SK-N-SH (cell line): ENCODE measurements around the gene DCLRE1B. TPM values are rescaled to one million over a fixed set of nuclear protein-coding genes. Genes with fewer than 3 reads are reported as not detected.

Experiments
- CTCF ChIA-PET: fragments of 300-600, 350-600 bp; formaldehyde crosslinking; extraction: SDS; loops from one replicate; lab custom pipeline; 2021; lab: Yijun Ruan, JAX
- POLR2A ChIA-PET: fragments of 350-600 bp; sonication (Branson Sonifier 250); formaldehyde crosslinking; extraction: SDS; loops from one replicate; lab custom pipeline; 2020; ENCODE audit warnings: antibody characterized with exemption, inconsistent platforms; lab: Yijun Ruan, JAX
- DNase-seq: peaks from one replicate; pipeline ENCODE4 v3.0.0; 2012
- H2AFZ ChIP-seq: fragments of 200-600 bp; sonication (generic); 2 replicates; pipeline ENCODE4 v1.8.1; 2016; ENCODE audit warnings: antibody characterized with exemption, mild to moderate bottlenecking, low read depth
- H3F3A ChIP-seq: fragments of 200-600 bp; sonication (generic); replicated peaks from 2 replicates; pipeline ENCODE3; 2016; ENCODE audit warnings: antibody characterized with exemption, mild to moderate bottlenecking; ENCODE audit not compliant: insufficient read depth
- H3K27ac ChIP-seq, 2 experiments: fragments of 200-500 bp in 1 of 2; fragments of 200-600 bp in 1 of 2; sonication (Bioruptor generic) in 1 of 2; sonication (generic), shearing (Covaris generic) in 1 of 2; 2 replicates each; pipeline versions ENCODE4 v1.5.1 to v1.6.1; 2014 to 2016; ENCODE audit warnings: low read depth in 2 of 2, inconsistent platforms in 1 of 2, low read length in 1 of 2, mild to moderate bottlenecking in 1 of 2, mixed read lengths in 1 of 2
- H3K27me3 ChIP-seq: fragments of 200-600 bp; sonication (generic), shearing (Covaris generic); 2 replicates; pipeline ENCODE4 v1.6.1; 2016; ENCODE audit warnings: mixed run types; ENCODE audit not compliant: insufficient read depth
- H3K36me3 ChIP-seq, 2 experiments: fragments of 200-500 bp in 1 of 2; fragments of 200-600 bp in 1 of 2; sonication (Bioruptor generic) in 1 of 2; sonication (generic) in 1 of 2; replicated peaks in 1 of 2; 2 replicates each; pipeline versions ENCODE3 to v1.5.1; 2014 to 2016; ENCODE audit warnings: low read length in 1 of 2, mild to moderate bottlenecking in 1 of 2; ENCODE audit not compliant: insufficient read depth in 2 of 2, control insufficient read depth in 1 of 2
- H3K4me1 ChIP-seq, 2 experiments: fragments of 200-500 bp in 1 of 2; fragments of 200-600 bp in 1 of 2; sonication (Bioruptor generic) in 1 of 2; sonication (generic), shearing (Covaris generic) in 1 of 2; 2 replicates each; pipeline versions ENCODE4 v1.5.1 to v1.6.1; 2014 to 2016; ENCODE audit warnings: low read depth in 1 of 2, low read length in 1 of 2, mixed run types in 1 of 2; ENCODE audit not compliant: insufficient read depth in 2 of 2, control insufficient read depth in 1 of 2
- H3K4me2 ChIP-seq: fragments of 200-600 bp; sonication (generic), shearing (Covaris generic); 2 replicates; pipeline ENCODE4 v1.6.1; 2017; ENCODE audit warnings: mixed run types
- H3K4me3 ChIP-seq, 2 experiments: fragments of 200-500 bp in 1 of 2; fragments of 200-600 bp in 1 of 2; sonication (Bioruptor generic) in 1 of 2; sonication (generic), shearing (Covaris generic) in 1 of 2; 2 replicates each; pipeline versions ENCODE4 v1.5.1 to v1.8.1; 2014 to 2016; ENCODE audit warnings: low read depth in 2 of 2, inconsistent platforms in 1 of 2, low read length in 1 of 2, mild to moderate bottlenecking in 1 of 2, mixed read lengths in 1 of 2, moderate library complexity in 1 of 2
- H3K79me2 ChIP-seq: fragments of 200-600 bp; sonication (generic); 2 replicates; pipeline ENCODE4 v1.8.1; 2017; ENCODE audit warnings: mild to moderate bottlenecking; ENCODE audit not compliant: insufficient read depth
- H3K9ac ChIP-seq: fragments of 200-600 bp; sonication (generic); 2 replicates; pipeline ENCODE4 v1.6.1; 2017; ENCODE audit warnings: mixed run types
- H3K9me2 ChIP-seq: fragments of 200-600 bp; sonication (generic); 2 replicates; pipeline ENCODE4 v1.6.1; 2017; ENCODE audit warnings: mixed run types
- H3K9me3 ChIP-seq: fragments of 200-600 bp; sonication (generic); 2 replicates; pipeline ENCODE4 v1.6.1; 2017; ENCODE audit warnings: mixed run types, mild to moderate bottlenecking, moderate library complexity
- H4K20me1 ChIP-seq: fragments of 200-600 bp; sonication (generic); 2 replicates; pipeline ENCODE4 v1.6.1; 2017; ENCODE audit warnings: mild to moderate bottlenecking, mixed run types; ENCODE audit not compliant: insufficient read depth
- CHD2 ChIP-seq: fragments of 150-350 bp; IDR thresholded peaks from 2 replicates; pipeline ENCODE4 v1.6.1; 2018; ENCODE audit warnings: low read length; ENCODE audit not compliant: partially characterized antibody
- FOSL2 ChIP-seq: IDR thresholded peaks from 2 replicates; pipeline ENCODE4 v1.4.0; 2012; ENCODE audit warnings: low read depth, mild to moderate bottlenecking, moderate library complexity, borderline replicate concordance
- MXI1 ChIP-seq: IDR thresholded peaks from 2 replicates; pipeline ENCODE4 v1.6.1; 2012; ENCODE audit warnings: mild to moderate bottlenecking, low read depth, low read length, improper control_type of control experiment
- NRF1 ChIP-seq: IDR thresholded peaks from 2 replicates; pipeline ENCODE4 v1.6.1; 2012; ENCODE audit warnings: low read depth, mild to moderate bottlenecking, low read length
- POLR2AphosphoS5 ChIP-seq: IDR thresholded peaks from 2 replicates; pipeline ENCODE4 v1.6.1; 2012; ENCODE audit warnings: low read depth, low read length
- RAD21 ChIP-seq: IDR thresholded peaks from 2 replicates; pipeline ENCODE4 v1.6.1; 2012; ENCODE audit warnings: mild to moderate bottlenecking, low read length
- RXRA ChIP-seq: IDR thresholded peaks from 2 replicates; pipeline ENCODE4 v1.4.0; 2012; ENCODE audit warnings: low read depth, mild to moderate bottlenecking, borderline replicate concordance
- SIN3A ChIP-seq: IDR thresholded peaks from 2 replicates; pipeline ENCODE4 v1.6.1; 2012; ENCODE audit warnings: low read depth, mild to moderate bottlenecking, low read length, moderate library complexity, borderline replicate concordance
- TAF1 ChIP-seq: IDR thresholded peaks from 2 replicates; pipeline ENCODE4 v1.6.1; 2012; ENCODE audit warnings: low read depth, mild to moderate bottlenecking, low read length, moderate library complexity, borderline replicate concordance
- TCF12 ChIP-seq: IDR thresholded peaks from 2 replicates; pipeline ENCODE4 v1.4.0; 2012
- YY1 ChIP-seq: IDR thresholded peaks from 2 replicates; pipeline ENCODE4 v1.4.0; 2012; ENCODE audit warnings: low read depth, mild to moderate bottlenecking
- ZBTB33 ChIP-seq: IDR thresholded peaks from 2 replicates; pipeline ENCODE4 v1.4.0; 2012; ENCODE audit warnings: low read depth, borderline replicate concordance
- WGBS: methylation state at CpG from one replicate; pipeline ENCODE4 v1.1.6; 2017; ENCODE audit warnings: low lambda C conversion rate; 5-methylcytosine and 5-hydroxymethylcytosine counted together
- polyA plus RNA-seq, 3 experiments: library from polyadenylated mRNA; depleted of rRNA; stranded (reverse); fragments of >200 nt; gene quantifications; 2 replicates each; pipeline ENCODE4 v1.2.3, GENCODE V29; 2012
- TF ChIP-seq, protein P1 (sequence below): fragments of 150-350 bp; IDR thresholded peaks from 2 replicates; pipeline ENCODE4 v1.6.1; 2017; ENCODE audit warnings: antibody characterized with exemption, low read length, low read depth, borderline replicate concordance
- TF ChIP-seq, protein P2 (sequence below): IDR thresholded peaks from 2 replicates; pipeline ENCODE4 v1.4.0; 2012; ENCODE audit warnings: low read depth, borderline replicate concordance
- TF ChIP-seq, protein P3 (sequence below): IDR thresholded peaks from 2 replicates; pipeline ENCODE4 v1.6.1; 2012; ENCODE audit warnings: mild to moderate bottlenecking, low read depth, low read length, moderate library complexity
- TF ChIP-seq, protein P4 (sequence below): IDR thresholded peaks from 2 replicates; pipeline ENCODE4; 2012

DCLRE1B gene
- polyA plus RNA-seq, 1 of the 3 experiments (the other 2 are of a cell fraction): 3.0 TPM

DNA sequence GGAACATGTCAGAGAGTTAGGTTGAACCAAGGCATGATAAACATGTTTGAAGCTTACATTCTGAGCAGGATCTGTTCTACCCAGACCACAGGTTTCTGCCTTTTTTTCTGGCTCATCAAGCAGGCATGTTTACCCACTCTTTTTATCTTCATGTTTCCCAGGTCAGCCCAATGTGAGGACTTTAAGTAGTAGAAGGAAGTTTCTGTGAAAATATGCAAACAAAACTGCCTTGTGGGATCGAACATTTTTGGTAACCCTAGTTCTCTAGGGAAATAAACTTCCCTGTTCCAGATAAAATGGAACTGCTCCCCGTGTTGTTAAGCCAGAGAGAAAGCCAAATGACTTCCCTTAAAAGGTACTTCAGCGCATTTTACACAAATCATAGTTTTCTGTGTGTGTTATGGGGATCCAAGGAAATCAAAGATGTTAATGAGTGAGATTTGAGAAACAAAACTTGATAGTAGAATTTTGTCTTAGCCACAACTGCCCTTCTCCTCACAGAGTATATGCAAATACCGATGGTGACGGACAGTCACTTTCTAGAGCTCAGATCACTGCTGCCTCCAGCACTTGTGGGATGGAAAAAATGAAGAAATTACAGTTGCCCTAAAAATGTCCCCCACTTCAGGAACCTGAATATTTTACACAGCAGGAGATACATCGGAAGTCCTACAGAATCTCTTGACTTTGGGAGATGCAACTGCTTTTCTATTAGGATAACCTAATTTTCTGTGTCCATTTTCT lies 23.2 kb downstream of the DCLRE1B start:
- H3K9me3 ChIP-seq: no peaks in the 10 kb centered on the region
- H3F3A ChIP-seq: no peaks in the 10 kb centered on the region
- ChIA-PET POLR2A (interaction anchor here (0.8 to 2.9 kb wide), 2 partner anchors 24 to 116 kb away, joined by 3 to 21 read pairs; partner anchors contain the start of genes AP4B1, DCLRE1B and RSBN1), CTCF (interaction anchor here (1.1 to 3.2 kb wide), 5 partner anchors 11 to 354 kb away, joined by 3 to 19 read pairs (median 7); partner anchors contain the start of genes AP4B1 and DCLRE1B)
- TF ChIP-seq, protein P1, sequence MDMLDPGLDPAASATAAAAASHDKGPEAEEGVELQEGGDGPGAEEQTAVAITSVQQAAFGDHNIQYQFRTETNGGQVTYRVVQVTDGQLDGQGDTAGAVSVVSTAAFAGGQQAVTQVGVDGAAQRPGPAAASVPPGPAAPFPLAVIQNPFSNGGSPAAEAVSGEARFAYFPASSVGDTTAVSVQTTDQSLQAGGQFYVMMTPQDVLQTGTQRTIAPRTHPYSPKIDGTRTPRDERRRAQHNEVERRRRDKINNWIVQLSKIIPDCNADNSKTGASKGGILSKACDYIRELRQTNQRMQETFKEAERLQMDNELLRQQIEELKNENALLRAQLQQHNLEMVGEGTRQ: no peak
- TF ChIP-seq RXRA (no peak), YY1 (no peak), FOSL2 (no peak), RAD21 (no peak), CHD2 (no peak), POLR2AphosphoS5 (no peak), TAF1 (no peak), ZBTB33 (no peak), MXI1 (no peak), TCF12 (no peak), NRF1 (no peak), SIN3A (no peak)
- TF ChIP-seq, protein P2, sequence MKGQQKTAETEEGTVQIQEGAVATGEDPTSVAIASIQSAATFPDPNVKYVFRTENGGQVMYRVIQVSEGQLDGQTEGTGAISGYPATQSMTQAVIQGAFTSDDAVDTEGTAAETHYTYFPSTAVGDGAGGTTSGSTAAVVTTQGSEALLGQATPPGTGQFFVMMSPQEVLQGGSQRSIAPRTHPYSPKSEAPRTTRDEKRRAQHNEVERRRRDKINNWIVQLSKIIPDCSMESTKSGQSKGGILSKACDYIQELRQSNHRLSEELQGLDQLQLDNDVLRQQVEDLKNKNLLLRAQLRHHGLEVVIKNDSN: no peak
- TF ChIP-seq, protein P3, sequence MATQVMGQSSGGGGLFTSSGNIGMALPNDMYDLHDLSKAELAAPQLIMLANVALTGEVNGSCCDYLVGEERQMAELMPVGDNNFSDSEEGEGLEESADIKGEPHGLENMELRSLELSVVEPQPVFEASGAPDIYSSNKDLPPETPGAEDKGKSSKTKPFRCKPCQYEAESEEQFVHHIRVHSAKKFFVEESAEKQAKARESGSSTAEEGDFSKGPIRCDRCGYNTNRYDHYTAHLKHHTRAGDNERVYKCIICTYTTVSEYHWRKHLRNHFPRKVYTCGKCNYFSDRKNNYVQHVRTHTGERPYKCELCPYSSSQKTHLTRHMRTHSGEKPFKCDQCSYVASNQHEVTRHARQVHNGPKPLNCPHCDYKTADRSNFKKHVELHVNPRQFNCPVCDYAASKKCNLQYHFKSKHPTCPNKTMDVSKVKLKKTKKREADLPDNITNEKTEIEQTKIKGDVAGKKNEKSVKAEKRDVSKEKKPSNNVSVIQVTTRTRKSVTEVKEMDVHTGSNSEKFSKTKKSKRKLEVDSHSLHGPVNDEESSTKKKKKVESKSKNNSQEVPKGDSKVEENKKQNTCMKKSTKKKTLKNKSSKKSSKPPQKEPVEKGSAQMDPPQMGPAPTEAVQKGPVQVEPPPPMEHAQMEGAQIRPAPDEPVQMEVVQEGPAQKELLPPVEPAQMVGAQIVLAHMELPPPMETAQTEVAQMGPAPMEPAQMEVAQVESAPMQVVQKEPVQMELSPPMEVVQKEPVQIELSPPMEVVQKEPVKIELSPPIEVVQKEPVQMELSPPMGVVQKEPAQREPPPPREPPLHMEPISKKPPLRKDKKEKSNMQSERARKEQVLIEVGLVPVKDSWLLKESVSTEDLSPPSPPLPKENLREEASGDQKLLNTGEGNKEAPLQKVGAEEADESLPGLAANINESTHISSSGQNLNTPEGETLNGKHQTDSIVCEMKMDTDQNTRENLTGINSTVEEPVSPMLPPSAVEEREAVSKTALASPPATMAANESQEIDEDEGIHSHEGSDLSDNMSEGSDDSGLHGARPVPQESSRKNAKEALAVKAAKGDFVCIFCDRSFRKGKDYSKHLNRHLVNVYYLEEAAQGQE: no peak
- TF ChIP-seq, protein P4, sequence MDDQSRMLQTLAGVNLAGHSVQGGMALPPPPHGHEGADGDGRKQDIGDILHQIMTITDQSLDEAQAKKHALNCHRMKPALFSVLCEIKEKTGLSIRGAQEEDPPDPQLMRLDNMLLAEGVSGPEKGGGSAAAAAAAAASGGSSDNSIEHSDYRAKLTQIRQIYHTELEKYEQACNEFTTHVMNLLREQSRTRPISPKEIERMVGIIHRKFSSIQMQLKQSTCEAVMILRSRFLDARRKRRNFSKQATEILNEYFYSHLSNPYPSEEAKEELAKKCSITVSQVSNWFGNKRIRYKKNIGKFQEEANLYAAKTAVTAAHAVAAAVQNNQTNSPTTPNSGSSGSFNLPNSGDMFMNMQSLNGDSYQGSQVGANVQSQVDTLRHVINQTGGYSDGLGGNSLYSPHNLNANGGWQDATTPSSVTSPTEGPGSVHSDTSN: no peak
- peaks cover 28% of the 10 kb centered on the region for H4K20me1 ChIP-seq
- peak overlapping the region; percentile 86 to 89 for H3K27ac ChIP-seq
- no peaks in the 10 kb centered on the region for H3K36me3 ChIP-seq
- WGBS: 20% methylated on average over 6 of the region's 6 CpGs
- H3K9ac ChIP-seq: peak overlapping the region; percentile 98
- H3K27me3 ChIP-seq: no peaks in the 10 kb centered on the region
- H3K4me3 ChIP-seq: peak overlapping the region; percentile 93 to 99
- peak overlapping the region; percentile 86 for H3K4me2 ChIP-seq
- H3K79me2 ChIP-seq: peaks cover 41% of the 10 kb centered on the region
- peak overlapping the region; percentile 98 for H2AFZ ChIP-seq
- no peak for DNase-seq
- peaks cover 8 to 22% of the 10 kb centered on the region in 2 experiments for H3K4me1 ChIP-seq
- H3K9me2 ChIP-seq: no peaks in the 10 kb centered on the region
